GM12878 (cell line): ENCODE measurements around the gene CATSPERZ. TPM values are rescaled to one million over a fixed set of nuclear protein-coding genes. Genes with fewer than 3 reads are reported as not detected.

Source experiments
- ESRRA ChIP-seq: IDR thresholded peaks from 2 replicates; pipeline ENCODE4 v1.6.1; 2012; ENCODE audit warnings: mild to moderate bottlenecking, low read length, improper control_type of control experiment
- MYC ChIP-seq: IDR thresholded peaks from 2 replicates; pipeline ENCODE4 v1.6.1; 2011; ENCODE audit warnings: mild to moderate bottlenecking, low read length, moderate library complexity, inconsistent platforms; ENCODE audit not compliant: insufficient read depth, insufficient replicate concordance, insufficient read length, severe bottlenecking
- PRDM15 ChIP-seq: fragments of 450-650 bp; formaldehyde crosslinking; IDR thresholded peaks from 2 replicates; pipeline ENCODE4 v1.4.0; 2020; ENCODE audit warnings: mild to moderate bottlenecking, moderate library complexity
- ZNF207 ChIP-seq: fragments of 450-650 bp; IDR thresholded peaks from 2 replicates; pipeline ENCODE4 v1.6.1; 2014; ENCODE audit warnings: antibody characterized with exemption, mild to moderate bottlenecking, borderline replicate concordance
- ZZZ3 ChIP-seq: IDR thresholded peaks from 2 replicates; pipeline ENCODE4 v1.6.1; 2011; ENCODE audit warnings: low read depth; ENCODE audit not compliant: control insufficient read depth, insufficient read length
- polyA plus RNA-seq, 11 experiments: library from polyadenylated mRNA; depleted of rRNA in 4 of 11; unstranded in 6 of 11; stranded (reverse) in 5 of 11; fragments of >200 nt; fragmentation: Nextera tagmentation in 4 of 11; fragmentation: Illumina TruSeq in 1 of 11; extraction: Ambion mirVana in 4 of 11; extraction: Trizol in 1 of 11; gene quantifications; 1 replicate in 1 of 11; 2 replicates in 10 of 11; pipeline versions ENCODE4 v1.2.1 to v1.2.3, GENCODE V29; 2011 to 2016; ENCODE audit warnings: inconsistent platforms in 2 of 11, missing spikeins in 2 of 11, low read depth in 1 of 11
- total RNA-seq, 4 experiments: library from RNA; depleted of rRNA in 3 of 4; stranded (reverse); fragments of >200 nt in 3 of 4; fragmentation: Illumina TruSeq in 1 of 4; extraction: Trizol in 1 of 4; gene quantifications; 2 replicates each; pipeline versions ENCODE4 v1.2.1 to v1.2.3, GENCODE V29; 2013 to 2021

CATSPERZ gene
- total and polyA plus RNA-seq, 10 of the 15 experiments (the other 5 are each of a cell fraction or from before 2014, with no cell fraction given) = 0.12 to 0.31 TPM; not detected in 8

GRCh38 chr11:64334764-64335735, 34.9 kb downstream of the CATSPERZ start (continued):
- TF ChIP-seq ZZZ3 (no peak), ESRRA (no peak), PRDM15 (CRISPR knock-in tag) (no peak), ZNF207 (no peak), MYC (no peak)
- TF ChIP-seq, all 136 proteins: peak for 41
